ENCODE data around the gene ALKBH3. TPM values are rescaled to one million over a fixed set of nuclear protein-coding genes. Genes with fewer than 3 reads are reported as not detected.

ALKBH3 gene
- total RNA-seq, 1 donor from 2014 or later: 27.3 TPM

- no peak for TF ChIP-seq CTCF (conservative IDR thresholded peaks at IDR 0.05; ENCODE audit: low read depth, low read length)
- H3K4me3 ChIP-seq (ENCODE audit: low read depth, low read length): no peak overlapping the region
- no peak for DNase-seq (ENCODE audit: low read depth)
Observed at GRCh38 chr11:43842021-43842420, 38.6 kb upstream of the ALKBH3 start.

GRCh38 chr11:43845816-43846215, 34.8 kb upstream of the ALKBH3 start:
- H3K4me3 ChIP-seq (ENCODE audit: low read depth, low read length): no peak overlapping the region
- no peak for TF ChIP-seq CTCF (conservative IDR thresholded peaks at IDR 0.05; ENCODE audit: low read depth, low read length)
- DNase-seq (ENCODE audit: low read depth): no peak

GRCh38 chr11:43852057-43852636, 28.5 kb upstream of the ALKBH3 start:
- no peak overlapping the region for H3K4me3 ChIP-seq (ENCODE audit: low read depth, low read length)
- peak; percentile 88 for TF ChIP-seq CTCF (conservative IDR thresholded peaks at IDR 0.05; ENCODE audit: low read depth, low read length)
- no peak for DNase-seq (ENCODE audit: low read depth)

GRCh38 chr11:43853781-43854180, 26.9 kb upstream of the ALKBH3 start:
- no peak for TF ChIP-seq CTCF (conservative IDR thresholded peaks at IDR 0.05; ENCODE audit: low read depth, low read length)
- no peak overlapping the region for H3K4me3 ChIP-seq (ENCODE audit: low read depth, low read length)
- DNase-seq (ENCODE audit: low read depth): no peak

- no peak overlapping the region for H3K4me3 ChIP-seq (ENCODE audit: low read depth, low read length)
- no peak for TF ChIP-seq CTCF (conservative IDR thresholded peaks at IDR 0.05; ENCODE audit: low read depth, low read length)
- DNase-seq (ENCODE audit: low read depth): no peak
Observed at GRCh38 chr11:43856993-43857392, 23.6 kb upstream of the ALKBH3 start.

- TF ChIP-seq CTCF (conservative IDR thresholded peaks at IDR 0.05; ENCODE audit: low read depth, low read length): no peak
- no peak for DNase-seq (ENCODE audit: low read depth)
- no peak overlapping the region for H3K4me3 ChIP-seq (ENCODE audit: low read depth, low read length)
Observed at GRCh38 chr11:43861141-43861540, 19.5 kb upstream of the ALKBH3 start.

GRCh38 chr11:43866520-43866919, 14.1 kb upstream of the ALKBH3 start:
- H3K4me3 ChIP-seq (ENCODE audit: low read depth, low read length): no peak overlapping the region
- DNase-seq (ENCODE audit: low read depth): no peak
- no peak for TF ChIP-seq CTCF (conservative IDR thresholded peaks at IDR 0.05; ENCODE audit: low read depth, low read length)

All from epithelial cell of proximal tubule (primary cell).